Measurements from ENCODE around the gene DNAJC7.

DNA sequence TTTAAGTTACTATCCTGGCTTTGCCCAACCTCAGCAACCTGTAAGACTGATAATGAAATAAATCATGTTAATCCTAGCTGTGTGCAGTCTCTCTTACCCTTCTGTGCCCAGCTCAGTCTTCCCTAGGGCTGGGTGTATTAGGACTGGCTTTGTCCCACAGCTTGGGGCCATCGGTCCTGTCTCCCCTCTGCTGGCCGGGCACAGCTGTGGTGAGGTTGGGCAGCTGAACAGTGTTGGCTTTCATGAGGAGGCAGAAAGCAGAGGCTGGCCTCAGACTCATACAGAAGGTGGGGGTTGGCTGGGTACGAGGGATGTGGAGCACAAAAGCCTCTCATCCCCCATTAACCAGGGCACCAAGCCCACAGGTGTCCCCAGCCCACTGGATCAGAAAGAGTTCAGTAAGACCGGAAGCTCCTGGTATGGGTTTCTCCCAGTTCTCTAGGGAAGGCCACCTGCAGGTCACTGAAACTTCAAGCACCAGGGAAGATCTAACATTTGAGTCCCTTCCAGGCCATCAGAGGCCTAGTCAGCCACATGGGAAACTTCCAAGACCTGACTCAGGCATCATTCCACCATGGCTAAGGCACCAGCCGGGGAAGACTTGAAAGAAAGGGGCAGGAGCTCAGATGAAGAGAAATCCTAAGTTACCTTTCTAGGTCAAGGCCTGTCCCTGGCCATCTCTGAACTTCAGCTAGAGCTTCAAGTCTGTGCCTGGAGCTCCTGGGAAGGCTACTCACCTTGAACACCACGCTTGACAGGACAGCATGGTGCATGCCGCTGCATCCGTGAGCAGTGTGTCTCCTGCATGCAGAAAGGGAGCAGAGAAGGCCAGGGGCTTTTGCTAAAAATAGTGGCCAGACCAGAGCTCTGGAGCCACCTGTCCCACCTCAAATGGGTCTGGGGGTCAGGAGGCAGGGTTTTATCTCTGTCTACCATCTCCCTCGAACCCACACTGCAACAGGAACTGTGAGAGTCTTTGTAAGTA, 41.8 kb downstream of the DNAJC7 start:
- TF ChIP-seq, protein P1, sequence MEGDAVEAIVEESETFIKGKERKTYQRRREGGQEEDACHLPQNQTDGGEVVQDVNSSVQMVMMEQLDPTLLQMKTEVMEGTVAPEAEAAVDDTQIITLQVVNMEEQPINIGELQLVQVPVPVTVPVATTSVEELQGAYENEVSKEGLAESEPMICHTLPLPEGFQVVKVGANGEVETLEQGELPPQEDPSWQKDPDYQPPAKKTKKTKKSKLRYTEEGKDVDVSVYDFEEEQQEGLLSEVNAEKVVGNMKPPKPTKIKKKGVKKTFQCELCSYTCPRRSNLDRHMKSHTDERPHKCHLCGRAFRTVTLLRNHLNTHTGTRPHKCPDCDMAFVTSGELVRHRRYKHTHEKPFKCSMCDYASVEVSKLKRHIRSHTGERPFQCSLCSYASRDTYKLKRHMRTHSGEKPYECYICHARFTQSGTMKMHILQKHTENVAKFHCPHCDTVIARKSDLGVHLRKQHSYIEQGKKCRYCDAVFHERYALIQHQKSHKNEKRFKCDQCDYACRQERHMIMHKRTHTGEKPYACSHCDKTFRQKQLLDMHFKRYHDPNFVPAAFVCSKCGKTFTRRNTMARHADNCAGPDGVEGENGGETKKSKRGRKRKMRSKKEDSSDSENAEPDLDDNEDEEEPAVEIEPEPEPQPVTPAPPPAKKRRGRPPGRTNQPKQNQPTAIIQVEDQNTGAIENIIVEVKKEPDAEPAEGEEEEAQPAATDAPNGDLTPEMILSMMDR (IDR thresholded peaks at IDR 0.05) = no peak
- TF ChIP-seq POLR2A (IDR thresholded peaks at IDR 0.05) = no peak

All from right lobe of liver (tissue), 4 donors.